H4 (cell line): ENCODE data around the gene NPIPB6. TPM values are rescaled to one million over a fixed set of nuclear protein-coding genes. Genes with fewer than 3 reads are reported as not detected.

Experiments
- DNase-seq: peaks from one replicate; pipeline ENCODE4 v3.0.0-alpha.2; 2015; ENCODE audit warnings: low spot score
- total RNA-seq: library from RNA; depleted of rRNA; stranded (reverse); fragments of >200 nt; shearing (Covaris generic); gene quantifications from 2 replicates; pipeline ENCODE4 v1.2.3, GENCODE V29; 2014

The NPIPB6 gene
- total RNA-seq, 1 experiment from 2014 or later = 0.31 TPM

DNA sequence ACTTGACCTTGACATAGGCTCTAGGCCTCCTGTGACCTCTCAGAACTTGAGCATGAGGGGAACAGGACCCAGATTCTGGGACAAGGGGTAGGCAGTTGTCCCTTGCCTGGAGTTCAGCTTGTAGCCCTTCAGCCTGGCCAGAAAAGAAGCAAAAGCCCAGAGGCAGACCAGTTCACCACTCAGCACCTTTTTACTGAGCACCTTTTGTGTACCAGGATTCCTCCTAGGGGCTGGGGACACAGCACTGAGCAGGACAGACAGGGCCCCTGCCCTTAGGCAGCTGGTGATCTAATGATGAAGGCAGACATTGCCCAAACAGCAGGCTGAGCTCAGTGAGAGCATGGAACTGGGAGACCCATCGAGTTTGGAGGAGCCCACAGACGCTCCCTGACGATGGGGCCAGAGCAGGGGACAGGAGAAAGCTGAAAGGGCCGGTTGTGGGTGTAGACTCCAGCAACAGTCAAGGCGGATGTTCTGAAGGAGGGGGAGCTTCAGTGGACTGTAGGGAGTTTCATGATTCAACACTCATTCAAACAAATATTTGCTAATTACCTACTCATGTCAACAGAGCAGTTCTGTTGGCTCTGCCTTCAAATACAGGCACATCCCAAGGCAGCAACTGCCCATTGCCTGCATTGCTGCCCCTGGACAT lies 38.9 kb downstream of the NPIPB6 start:
- DNase-seq = no peak

DNA sequence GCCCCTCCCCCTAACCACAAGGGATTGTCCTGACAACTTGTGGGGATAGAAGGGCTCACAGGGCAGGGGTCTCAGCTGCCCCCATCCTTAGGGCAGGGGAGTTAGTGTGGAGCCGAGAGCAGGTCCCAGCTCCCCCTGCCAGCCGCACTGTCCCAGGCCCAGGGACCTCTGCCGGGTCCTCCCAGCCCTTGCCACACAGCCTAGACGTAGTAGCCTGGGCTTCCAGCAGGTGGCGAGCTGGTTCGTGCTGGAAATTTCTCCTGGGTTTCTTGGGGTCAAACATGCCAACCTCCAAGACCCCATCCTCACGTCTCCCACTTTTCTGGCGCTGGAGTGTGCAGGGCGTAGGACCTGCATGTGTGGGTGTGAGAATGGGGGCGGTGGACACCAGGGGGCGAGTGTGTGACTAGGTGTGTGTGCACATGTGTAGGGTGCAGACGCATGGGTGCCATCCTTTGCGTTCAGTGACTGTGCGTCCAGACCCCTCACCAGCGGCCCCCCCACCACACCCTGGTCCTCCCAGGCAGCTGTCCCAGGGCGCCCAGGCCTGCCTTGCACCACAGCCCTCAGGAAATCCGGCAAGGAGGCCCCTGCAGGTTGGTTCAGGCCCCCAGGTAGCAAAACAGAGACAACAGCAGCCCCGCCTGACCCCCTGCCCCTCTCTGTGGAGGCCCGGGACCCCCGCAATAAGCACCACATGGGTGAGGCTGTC lies 41.5 kb downstream of the NPIPB6 start:
- no peak for DNase-seq

DNA sequence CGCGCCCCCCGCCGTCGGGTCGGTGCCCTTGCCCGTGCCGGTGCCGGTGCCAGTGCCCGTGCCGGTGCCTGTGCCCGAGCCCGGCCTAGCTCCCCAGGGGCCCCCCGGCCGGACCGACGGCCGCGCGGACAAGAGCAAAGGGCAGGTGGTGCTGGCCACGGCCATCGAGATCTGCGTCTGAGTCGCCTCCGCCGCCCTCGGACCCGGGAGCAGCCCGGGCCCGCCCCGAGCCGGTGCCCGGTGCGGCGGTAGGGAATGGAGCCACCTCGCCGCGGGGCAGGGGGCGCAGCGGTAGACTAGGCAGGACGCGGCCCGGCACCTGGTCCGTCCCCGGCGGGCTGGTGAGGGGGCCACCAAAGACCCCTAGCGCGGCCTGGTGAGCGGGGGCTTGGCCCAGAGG lies 42.6 kb downstream of the NPIPB6 start:
- DNase-seq = no peak

DNA sequence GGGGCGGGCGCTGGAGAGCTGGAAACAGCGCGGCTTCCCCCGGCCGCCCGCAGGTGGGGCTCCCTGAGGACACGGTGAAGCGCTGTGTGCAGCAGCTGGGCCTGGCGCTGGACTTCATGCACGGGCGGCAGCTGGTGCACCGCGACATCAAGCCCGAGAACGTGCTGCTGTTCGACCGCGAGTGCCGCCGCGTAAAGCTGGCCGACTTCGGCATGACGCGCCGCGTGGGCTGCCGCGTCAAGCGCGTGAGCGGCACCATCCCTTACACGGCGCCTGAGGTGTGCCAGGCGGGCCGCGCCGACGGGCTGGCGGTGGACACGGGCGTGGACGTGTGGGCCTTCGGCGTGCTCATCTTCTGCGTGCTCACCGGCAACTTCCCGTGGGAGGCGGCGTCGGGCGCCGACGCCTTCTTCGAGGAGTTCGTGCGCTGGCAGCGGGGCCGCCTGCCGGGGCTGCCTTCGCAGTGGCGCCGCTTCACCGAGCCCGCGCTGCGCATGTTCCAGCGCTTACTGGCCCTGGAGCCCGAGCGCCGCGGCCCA lies 43.2 kb downstream of the NPIPB6 start:
- DNase-seq = no peak

DNA sequence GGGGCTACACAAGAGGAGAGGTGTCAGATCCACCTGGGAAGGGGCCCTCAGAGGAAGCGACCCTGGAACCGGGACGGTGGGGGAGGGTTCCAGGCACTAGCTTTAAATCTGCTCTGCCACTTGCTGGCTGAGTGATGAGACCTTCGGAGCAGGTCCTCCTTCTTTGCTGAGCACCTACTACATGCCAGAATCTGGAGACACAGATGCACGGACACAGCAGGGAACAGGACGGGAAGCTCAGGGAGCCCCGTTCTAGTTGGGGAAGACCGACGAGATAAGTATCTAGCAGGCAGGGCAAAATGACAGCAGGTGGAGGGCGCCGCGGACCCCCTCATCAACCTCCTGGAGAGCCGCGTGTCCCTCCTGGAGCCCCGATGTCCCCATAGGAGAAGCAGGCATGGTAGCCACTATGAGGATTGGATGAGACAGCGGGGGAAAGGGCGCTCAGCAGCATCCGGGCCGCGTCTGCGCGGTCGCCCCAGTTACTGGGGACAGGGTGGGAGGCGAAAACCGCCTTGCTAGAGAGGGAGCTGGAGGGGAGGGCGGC lies 43.8 kb downstream of the NPIPB6 start:
- no peak for DNase-seq

DNA sequence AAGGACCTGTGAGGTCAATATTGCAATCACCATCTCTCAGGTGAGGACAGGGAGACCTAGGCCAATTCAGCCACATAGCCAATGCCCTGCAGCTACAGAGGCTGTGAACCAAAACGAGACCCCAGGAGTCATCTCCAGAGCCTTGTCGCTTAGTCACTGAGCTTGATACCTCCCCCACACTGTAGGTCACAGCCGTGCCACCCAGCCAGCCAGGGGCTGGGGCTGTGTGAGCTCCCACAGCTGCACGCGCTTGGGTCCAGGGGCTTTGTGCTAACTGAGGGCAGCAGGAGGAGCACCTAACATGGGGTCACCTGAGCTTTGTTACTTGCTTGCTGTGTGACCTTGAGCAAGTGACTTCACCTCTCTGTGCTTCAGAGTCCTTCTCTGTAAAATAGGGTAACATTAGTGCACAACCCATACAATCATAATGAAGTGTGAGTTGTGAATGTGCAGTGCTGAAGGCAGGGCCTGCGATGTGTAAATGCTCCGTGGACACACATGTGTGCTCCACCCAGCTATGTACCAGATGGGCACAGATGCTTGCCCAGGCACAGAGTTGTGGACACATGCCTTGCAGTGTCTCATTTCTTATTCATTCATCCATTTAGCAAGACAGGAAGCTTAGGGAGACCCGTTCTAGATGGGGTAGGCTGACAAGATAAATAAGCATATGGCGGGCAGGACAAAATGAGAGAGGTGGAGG lies 45.1 kb downstream of the NPIPB6 start:
- no peak for DNase-seq

DNA sequence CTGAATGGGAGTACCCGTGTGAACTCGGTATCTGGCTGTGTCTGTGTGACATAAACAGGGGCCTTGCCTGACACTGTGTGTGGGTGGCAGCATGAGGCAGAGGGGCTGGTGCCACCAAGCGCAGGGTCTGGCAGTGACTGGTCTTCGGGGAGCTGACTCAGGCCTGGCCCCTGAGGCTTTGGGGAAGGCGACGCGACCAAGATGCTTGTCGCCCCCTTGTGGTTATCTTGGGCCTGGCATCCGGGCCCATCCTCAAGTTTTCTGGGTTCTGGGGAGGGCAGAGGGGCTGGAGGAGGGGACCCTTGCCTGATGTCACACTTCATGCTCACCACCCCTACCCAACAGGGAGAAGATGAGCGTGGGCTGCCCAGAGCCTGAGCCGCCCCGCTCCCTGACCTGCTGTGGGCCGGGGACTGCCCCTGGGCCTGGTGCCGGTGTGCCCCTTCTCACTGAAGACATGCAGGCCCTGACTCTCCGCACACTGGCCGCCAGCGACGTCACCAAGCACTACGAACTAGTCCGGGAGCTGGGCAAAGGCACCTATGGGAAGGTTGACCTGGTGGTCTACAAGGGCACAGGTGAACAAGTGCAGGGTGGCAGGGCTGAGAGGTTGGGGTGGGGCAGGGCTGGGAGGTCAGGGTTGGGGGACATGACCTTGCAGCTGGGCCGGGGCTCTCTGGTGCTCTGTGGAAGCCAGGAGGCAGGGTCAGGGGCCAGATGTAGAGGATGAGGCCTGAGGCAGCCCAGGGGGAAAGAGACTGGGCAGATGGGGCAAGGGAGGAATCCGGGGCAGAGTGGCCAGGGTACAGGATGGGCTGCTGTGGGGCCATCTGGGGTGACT lies 46.0 kb downstream of the NPIPB6 start:
- peak; percentile 39 for DNase-seq

DNA sequence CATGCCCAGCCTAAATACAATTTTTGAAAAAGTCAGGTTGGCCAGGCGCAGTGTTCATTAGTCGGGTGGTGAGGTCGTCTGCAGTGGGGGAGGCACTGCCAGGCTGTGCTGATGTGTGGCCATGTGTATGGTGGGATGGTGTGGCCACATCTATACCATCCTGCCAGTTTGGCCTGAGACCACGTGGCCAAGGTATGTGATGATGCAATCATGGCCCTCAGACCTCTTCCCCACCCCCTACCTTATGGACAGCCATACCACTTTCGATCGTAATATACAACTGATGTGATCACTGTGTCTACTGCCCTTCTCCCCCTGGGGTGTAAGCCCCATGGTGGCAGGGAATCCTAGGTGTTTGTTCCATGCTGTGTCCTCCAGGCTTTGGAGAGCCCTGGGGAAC lies 47.3 kb downstream of the NPIPB6 start:
- DNase-seq = no peak

DNA sequence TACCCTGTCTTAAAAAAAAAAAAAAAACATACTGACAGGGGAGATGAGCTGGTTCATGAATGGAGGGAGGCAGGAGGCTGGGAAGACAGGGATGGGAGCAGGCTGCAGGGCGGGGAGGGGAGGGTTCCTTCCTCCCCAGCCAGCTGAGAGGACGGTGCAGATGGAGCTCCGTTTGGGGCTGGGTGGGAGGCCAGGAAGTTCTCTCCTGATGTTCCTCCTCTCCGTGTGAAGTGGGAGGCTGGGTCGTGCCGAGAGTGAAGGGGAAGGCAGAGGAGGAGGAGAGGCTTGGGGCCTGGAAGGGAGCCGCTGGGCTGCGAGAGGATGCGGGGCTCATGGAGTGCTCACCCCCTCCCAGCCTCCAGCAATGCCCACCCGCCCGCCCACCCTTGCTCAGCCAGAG lies 49.7 kb downstream of the NPIPB6 start:
- DNase-seq = no peak

DNA sequence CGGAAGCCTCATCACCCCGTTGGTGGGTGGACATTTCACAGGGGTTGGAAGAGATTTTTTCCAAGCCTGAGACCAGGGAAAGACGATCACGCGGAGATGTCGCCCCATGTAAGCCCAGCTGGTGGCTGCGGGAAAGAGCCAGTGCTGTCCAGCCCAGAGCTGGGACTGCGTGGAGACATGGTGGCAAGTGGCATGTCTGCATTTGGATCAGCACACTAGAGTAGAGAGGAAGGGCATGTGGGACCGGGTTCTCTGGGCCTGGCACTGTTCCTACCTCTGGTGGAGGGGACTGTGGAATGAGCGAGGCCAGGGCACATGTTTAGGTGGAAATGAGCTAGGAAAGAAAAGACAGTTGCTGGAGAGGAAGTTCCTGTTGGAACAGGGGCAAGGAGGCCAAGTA lies 51.0 kb downstream of the NPIPB6 start:
- DNase-seq = no peak

DNA sequence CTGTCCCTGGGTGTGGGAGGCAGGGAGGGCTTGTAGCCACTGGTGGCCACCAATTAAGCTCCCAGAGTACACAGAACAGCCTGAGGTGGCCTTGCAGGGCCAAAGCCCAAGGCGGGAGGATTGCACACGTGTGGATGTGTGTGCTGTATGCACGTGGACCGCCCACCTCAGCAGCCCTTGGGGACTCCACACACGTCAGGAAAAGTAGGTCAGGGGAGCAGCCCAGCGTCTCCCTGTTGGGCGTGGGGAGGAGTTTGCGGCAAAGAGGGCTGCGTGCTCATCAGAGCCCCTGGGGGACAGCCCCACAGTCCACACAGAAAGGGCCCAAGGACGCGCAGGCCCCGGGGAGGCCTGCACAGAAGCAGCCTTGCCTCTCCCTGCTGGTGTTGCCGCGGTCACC lies 51.4 kb downstream of the NPIPB6 start:
- no peak for DNase-seq

DNA sequence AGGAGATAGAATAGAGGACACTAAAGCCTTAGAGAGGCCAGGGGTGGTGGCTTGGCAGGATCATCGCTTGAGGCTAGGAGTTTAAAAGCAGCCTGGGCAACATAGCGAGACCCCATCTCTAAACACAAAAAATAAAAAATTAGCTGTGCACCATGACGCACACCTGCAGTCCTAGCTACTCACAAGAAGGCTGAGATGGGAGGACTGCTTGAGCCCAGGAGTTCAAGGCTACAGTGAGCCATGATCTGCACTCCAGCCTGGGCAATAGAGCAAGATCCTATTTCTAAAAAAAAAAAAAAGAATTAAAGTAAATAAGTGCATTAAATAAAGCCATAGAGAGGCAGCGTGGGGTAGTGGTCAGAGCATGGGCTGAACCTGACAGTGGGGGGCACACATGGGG lies 51.9 kb downstream of the NPIPB6 start:
- DNase-seq = no peak

DNA sequence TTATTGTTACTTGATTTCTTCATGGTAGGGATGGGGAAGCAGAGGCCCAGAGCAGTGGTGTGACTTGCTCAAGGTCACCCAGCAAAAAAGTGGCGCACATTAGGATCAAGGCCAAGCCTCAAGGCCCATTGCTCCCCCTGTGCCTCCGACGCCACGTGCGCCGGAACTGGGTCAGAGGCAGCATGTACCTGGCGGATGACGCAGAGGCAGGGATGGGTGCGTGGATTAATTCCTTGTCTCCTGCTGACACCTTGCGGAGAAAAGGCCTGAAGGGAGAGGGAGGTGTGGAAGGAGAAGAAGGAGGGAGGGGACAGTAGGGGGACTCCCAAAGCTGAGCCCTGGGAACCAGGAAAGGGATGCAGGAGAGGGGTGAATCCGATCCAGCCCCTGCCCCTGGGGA lies 52.5 kb downstream of the NPIPB6 start:
- DNase-seq = no peak

DNA sequence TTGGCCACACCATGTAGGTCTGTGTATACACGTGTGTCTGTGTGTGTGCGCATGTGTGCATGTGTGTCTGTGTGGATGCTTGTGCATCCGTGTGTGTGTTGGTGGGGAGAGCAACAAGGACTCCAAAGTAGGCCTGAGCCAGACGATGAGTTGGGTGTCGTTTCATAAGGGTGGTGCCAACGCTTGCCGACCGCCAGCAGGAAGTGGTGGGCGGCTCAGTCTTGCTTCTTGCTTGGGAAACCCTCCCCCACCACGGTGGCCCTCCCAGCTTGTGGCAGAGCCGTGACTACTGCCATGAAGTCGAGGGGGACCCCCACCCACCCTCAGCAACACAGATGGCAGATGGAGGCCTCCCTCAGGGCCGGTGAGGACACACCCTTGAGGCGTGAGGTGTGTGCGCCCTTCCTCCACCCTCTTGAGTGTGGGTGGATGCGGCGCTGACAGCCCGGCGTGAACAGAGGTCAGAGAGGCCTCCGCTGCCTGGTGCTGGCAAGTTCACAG lies 53.4 kb downstream of the NPIPB6 start:
- no peak for DNase-seq

DNA sequence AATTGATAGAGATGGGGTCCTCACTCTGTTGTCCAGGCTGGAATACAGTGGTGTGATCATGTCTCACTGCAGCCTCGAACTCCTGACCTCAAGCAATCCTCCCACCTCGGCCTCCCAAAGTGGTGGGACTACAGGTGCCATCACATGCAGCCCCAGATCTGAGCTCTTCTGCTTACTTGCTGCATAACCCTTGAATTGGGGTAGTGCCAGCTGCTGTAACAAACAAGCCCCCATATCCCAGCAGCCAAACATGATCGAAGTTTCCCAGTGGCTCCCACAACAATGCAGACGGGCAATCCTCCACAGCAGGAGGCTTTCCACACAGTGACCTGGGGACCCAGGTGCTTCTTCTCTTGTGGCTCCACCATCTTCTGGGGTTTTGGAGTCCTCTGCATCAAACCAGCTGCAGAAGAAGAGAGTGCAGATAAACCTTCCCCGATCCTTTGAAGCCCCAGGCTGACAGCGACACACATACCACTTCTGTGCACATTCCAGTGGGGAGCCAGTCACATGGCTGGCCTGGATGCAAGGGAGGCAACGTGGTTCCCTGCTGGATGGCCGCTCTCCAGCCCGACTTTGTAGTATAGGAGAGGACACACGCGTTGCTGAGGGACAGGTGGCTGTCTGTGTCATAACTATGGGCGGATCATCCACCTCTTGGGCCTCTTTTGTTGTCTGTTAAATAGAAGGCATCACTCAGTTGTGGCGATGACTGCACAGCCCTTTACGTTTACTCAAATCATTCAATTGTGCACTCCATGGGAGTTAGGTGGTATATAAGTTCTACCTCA lies 54.3 kb downstream of the NPIPB6 start:
- DNase-seq = no peak

DNA sequence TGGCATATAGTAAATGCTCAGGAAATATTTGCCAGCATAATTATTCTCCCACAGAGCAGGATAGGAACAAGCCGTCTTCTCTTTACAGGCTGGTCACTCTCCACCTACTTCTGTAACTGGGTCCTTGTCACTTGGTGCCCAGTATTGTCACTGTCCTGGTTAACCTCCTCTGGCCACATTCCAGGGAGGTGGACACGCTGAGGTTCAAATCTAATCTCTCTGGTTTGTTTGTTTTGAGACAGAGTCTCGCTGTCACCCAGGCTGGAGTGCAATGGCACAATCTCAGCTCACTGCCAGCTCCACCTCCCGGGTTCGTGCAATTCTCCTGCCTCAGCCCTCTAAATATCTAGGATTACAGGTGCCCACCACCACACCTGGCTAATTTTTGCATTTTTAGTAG lies 55.4 kb downstream of the NPIPB6 start:
- DNase-seq = no peak

DNA sequence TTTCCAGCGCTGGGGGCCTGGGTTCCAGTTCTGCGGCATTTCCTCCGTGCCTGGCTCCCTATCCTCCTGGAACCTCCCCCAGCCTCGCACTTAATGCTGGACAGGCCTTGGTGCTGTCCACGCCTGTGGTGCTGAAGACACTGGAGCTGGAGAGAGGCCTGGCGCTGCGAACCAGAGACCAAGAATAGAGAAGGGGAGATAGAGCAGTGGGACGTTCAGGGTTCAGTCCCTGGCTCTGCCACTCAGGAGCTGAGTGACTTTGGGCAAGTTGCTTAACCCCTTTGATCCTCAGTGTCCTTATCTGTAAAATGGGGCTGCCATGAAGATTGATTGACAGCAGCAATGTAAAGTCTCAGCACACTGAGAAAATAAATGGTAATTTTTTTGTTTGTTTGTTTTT lies 59.1 kb downstream of the NPIPB6 start:
- peak; percentile 39 for DNase-seq

DNA sequence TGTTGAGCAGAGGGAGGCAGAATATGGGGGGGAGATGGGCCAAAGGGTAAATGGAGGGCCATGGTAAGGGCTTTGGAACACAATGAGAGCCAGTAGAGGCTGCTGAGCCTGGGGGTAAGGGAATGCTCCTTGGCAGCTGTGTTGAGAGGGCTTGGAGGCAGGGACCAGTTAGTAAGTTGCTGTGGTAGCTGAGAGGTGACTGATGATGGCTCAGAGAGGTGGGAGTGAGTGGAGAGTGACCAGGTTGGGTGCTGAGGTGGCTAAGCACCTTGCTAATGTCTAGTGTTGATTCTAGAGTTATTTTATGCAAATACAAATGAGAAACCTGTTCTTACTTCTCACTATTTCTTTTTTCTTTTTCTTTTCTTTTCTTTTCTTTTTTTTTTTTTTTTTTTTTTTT lies 60.2 kb downstream of the NPIPB6 start:
- DNase-seq = no peak

DNA sequence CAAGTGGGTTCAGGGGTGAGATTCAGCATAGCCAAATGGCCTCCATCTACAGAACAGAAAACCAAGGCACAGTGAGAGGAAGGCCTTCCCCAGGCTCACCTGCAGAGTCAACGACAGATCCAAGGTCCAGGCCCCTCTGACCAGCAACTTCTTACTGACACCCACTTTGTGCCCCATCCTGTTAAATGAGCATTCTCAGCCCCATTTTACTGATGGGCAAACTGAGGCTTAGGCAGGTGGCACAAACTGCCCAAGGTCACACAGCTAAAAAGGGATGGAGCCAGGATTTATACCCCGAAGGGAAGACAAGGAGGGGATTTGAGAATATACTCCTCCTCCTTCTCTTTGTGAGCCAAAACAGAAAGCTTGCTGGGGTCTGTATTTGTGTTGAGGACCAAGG lies 61.7 kb downstream of the NPIPB6 start:
- no peak for DNase-seq

DNA sequence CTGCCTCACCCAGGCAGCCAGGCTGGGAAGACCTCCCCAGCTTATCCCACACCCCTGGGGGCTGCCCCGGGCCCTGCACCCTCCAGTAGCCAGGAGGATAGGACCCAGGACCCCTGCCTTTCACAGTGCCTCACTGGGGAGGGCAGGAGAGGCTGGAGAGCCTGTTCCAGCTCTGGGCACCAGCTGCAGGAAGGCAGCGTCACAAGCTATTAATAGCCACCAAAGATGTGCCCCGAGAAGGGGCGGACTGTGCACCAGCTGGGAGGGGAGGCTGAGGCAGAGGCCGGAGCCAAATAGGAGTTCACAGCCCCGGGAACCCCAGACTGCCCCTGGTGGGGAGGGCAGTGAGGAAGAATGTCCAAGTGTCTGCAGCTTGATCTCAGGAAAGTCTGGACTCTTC lies 62.2 kb downstream of the NPIPB6 start:
- no peak for DNase-seq

DNA sequence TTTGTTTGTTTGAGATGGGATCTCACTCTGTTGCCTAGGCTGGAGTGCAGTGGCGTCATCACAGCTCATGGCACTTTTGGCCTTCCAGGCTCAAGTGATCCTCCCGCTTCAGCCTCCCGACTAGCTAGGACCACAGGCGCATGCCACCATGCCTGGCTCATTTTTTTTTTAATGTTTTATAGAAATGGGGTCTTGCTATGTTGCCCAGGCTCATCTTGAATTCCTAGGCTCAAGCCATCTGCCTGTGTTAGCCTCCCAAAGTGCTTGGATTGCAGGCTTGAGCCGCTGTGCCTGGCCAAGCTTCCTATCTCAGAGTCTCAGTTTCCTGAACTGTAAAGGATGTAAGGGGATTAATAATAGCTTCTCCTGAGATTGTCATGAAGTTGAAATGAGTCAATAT lies 63.0 kb downstream of the NPIPB6 start:
- DNase-seq = no peak
